Fibroblast of skin of right biceps (primary cell): ENCODE results near the gene EXOC6B.
"Not testable (repeated sequence)": the region's sequence is repeated elsewhere in the genome, so short reads cannot be mapped to it uniquely, and the experiment has no call there.

Source experiments
- DNase-seq: peaks from one replicate; pipeline ENCODE4 v3.0.0-alpha.2; 2013

The EXOC6B gene

DNA sequence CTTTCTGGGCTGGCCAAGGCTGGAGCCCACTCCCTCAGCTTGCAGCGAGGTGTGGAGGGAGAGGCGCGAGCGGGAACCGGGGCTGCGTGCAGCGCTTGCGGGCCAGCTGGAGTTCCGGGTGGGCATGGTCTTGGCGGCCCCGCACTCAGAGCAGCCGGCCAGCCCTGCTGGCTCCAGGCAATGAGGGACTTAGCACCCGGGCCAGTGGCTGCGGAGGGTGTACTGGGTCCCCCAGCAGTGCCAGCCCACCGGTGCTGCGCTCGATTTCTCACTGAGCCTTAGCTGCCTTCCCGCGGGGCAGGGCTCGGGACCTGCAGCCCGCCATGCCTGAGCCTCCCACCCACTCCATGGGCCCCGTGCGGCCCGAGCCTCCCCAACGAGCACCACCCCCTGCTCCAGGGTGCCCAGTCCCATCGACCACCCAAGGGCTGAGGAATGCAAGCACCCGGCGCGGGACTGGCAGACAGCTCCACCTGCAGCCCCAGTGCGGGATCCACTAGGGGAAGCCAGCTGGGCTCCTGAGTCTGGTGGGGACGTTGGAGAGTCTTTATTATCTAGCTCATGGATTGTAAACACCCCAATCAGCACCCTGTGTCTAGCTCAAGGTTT is 404.0 kb downstream of the EXOC6B start:
- not testable (repeated sequence) for DNase-seq

DNA sequence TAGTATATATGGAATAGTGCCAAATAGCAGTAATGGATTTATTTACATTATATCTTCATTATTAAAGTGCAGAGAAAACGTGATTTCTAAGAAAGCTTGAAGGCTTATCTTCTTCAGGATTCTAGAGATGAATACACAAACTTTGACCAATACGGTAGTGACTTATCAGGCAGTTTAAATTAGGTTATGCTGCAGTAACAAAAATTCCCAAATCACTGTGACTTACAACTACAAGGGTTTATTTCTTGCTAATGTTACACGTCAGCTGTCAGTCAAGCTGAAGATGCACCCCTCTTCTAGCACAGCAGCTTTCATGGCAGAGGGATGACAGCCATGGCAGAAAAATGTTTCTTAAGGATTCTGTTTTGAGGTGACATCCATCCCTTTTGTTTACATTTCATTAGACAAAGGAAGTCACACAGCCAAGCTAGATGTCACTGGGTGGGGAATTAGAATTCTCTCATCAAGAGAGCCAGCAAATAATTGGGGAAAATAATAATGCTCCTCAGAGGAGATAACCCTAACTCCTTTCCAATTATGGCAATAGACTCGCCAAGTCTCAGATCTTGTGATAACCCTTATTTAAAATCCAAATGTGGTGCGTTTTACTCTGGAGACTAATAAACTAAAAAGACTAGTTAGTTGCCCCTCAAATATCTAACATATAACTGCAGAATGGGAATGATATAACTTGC is 409.9 kb downstream of the EXOC6B start:
- DNase-seq, result no peak

DNA sequence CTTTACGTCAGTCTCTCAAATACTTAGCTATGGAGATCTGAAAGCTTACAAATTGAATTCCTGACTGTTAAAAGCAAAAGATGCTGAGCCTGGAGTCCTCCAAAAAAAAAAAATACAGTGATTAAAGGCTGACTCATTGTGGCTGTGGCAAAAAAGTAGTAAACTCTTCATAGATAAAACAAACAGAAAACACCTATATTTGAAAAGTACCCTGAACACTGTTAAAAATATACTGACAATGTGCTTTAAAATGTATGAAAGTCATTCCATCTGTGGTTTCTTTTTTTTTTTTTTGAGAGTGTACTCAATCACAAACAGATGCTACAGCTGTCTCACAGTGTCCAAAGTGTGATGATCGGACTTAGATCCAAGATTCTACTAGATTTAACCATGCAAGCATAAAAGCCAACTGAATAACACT is 410.6 kb downstream of the EXOC6B start:
- peak; percentile 62 for DNase-seq

DNA sequence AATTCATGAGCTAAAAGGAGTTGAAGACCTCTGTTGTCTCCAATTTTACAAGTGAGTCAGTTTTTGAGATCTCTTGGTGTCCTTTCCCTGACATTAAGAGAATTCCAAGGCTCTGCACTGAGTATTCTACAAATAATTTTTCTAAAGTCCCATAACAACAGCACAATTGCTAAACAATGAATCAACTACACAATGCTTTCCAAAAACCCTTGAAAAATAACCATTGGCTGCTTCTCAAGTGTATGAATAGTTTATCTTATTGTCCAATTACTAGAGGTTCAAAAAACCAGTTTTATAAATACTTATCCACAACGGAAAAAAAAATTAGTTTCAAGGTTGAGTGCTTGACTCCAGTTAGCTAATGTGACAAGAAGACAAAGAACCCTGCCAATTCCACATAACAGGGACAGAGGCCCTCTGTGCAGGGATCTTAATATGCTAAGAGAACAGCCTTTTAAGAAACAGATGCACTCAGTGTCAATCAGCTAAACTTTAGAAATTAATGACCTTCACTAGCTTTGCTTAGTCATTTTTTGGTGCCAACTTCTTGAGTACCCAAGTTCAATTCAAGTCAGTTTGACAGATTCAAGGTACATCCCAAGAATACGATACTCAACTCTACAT is 411.6 kb downstream of the EXOC6B start:
- DNase-seq, result peak; percentile 6

DNA sequence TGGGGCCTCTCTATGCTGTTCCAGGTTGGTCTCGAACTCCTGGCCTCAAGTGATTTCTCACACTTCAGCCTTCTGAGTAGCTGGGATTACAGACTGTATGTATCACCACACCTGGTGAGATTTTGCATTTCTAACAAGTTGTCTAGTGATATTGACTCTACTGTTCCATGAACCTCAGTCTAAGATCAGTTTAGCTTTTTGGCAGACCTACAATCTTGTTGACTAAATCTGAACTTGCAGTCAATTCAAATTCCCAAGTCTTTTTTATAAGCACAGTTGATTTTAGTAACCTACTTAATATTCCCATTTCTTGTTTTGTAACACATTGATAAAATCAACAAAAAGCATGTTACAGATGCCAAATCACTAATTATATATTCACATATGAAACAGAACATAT is 412.1 kb downstream of the EXOC6B start:
- DNase-seq, result no peak

DNA sequence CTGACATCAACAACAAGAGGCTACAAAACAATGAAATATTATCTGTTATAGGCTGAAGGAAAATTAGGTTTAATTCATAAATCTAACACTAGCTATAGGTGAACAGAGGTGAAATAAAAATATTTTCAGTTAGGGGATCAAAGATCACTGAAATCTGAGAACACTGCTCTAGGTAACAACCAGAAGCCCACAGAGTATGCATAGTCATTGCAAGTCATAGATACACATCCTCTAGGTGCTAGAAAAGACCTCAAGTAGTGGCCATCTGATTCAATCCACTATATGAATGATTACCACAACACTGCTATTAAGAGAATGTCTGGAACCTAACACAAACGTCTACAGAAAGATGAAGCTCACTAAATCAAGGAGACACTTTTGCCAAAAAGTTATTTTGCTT is 413.6 kb downstream of the EXOC6B start:
- no peak for DNase-seq

DNA sequence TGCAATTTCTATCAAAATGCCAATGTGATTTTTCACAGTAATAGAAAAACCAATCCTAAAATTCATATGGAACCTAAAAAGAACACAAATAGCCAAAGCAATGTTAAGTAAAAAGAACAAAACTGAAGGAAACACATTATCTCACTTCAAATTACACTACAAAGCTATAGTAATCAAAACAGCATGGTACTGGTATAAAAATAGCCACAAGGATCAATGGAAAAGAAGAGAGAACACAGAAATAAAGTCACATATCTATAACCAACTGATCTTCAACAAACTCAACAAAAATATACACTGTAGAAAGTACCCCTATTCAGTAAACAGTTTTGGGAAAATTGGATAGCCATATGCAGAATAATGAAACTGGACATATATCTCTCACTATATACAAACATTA is 426.0 kb downstream of the EXOC6B start:
- DNase-seq, result no peak

DNA sequence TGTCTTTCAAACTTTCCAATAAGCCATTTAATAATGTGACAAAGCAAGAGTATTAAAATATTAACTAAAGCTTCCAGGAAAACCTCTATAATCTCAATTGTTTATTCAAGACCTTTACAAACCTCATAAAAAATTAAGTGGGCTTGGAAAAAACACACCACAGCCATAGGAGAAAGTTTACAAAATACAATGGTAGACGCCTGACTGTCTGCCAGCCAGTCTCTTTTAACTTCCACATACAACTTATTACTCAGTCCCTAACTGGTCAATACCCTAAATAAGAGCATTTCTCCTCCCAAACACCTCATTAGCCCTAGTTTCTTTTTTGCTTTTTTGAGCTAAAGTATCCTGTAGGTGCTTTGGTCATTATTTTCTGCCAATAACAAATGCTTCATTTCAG is 430.7 kb downstream of the EXOC6B start:
- DNase-seq, result no peak

DNA sequence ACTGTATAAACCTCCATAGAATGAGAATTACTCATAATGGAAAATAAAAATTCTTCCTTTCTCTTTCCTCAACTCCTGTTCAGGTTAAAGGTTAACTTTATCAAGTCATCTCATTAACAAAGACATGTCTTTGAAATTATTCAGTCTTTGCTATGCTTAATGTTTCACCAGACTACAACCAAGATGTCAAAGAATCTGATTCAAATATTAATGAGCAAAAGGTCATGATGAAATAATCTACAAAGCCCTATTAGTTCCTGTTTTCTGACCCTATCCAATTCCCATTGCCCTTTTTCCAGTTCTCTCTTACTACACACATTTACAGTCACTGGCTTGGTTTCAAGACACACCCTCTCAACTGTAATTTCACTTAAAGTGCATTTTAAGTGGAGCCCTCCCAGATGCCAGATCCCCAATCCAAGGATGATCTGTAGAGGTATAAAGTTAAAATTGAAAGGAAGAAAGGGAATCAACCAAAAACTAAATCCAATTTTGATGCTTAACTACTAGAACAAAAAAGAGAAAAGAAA is 431.2 kb downstream of the EXOC6B start:
- no peak for DNase-seq

DNA sequence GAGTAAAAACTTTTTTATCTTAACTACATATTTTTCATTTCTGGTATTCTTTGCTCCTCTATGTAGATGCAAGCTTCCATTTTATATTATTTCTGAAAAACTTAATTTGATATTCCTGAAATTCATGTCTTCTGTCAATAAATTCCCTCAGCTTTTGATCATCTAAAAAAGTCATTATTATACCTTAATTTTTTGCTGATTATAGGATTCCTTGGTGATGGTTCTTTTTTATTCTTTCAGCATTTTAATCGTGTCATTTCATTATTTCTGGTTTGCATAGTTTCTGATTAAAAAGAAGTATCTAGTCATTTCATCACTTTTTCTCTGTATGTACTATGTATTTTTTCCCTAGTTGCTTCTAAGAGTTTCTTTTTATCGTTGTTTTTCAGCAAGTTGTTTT is 436.4 kb downstream of the EXOC6B start:
- no peak for DNase-seq

DNA sequence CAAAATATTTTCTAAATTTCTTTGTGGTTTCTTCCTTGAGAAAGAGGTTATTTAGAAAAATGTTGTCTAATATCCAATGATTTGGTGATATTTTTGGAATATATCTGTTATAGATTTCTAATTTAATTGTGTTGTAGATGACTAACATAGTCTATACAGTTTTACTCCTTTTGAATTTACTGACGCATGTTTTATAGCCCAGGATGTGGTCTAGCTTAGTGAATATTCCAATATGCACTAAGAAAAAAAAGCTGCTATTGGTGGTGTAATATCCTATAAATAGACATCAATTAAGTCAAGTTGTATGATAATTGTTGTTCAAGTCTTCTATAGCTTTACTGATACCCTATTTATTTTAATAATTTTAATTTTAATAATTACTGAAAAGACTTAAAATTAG is 437.6 kb downstream of the EXOC6B start:
- DNase-seq, result no peak

DNA sequence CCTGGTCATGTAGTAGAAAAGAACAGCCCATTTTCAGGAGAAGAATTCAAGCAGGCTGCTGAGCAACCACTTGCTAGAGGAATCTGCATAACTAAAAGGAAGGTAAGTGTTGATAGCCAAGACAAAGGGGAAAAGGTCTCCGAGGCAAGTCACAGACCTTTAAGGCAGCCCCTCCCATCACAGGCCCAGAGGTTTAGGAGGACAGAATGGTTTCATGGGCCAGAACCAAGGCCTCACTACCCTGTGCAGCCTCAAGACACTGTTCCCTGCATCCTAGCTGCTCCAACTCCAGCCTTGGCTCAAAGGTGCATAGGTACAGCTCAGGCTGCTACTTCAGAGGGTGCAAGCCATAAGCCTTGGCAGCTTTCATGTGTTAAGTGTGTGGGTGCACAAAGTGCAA is 439.5 kb downstream of the EXOC6B start:
- DNase-seq, result no peak

DNA sequence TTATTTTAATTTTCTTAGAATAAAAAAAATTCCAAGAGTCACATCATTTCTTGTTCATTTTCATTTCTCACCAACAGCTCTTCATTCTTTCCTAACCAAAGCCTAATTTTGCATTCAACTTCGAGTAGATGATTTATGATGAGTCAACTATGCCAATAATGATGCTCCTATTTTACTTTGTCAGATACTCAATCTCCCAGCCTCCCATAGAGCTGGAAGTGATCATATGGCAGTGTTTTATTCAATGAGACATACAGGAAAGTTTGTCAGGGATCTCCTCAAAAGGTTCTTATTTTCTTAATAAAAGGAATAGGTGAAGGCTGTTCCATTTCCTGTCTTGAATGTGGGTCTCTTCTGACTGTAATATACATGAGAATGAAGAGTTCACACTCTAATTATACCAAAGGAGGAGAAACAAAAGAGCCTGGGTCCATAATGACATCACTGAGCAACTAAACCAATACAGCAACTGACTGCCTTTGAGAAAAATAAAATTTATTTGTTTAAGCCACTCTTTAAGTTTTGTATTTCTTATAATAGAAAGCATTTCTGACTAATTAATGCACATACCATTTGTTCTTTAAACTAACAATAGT is 447.0 kb downstream of the EXOC6B start:
- DNase-seq, result peak; percentile 12

DNA sequence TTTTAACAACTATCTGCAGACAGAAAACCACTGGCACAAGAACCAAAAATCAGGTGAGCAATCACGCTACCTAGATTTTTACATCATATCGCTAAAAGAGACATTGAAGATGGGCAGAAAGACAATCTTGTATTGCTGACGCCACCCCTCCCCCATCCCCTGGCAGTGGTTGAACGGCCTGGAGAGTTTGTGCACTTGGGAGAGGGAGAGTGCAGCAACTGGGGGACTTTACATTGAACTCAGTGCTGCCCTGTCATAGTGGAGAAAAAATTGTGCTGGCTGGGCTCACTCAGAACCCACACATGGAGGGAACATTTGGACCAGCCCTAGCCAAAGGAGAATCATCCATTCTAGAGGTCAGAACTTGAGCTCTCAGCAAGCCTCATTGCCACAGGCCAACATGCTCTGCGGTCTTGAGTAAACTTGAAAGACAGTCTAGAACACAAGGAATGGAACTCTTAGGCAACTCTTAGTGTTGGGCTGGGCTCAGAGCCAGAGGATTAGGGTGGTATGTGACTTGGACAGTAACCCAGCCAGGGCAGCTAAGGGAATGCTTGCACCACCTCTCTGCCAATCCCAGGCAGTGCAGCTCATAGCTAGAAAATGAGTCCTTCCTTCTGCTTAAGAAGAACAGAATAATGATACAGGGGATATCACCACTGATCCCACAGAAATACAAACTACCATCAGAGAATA is 458.2 kb downstream of the EXOC6B start:
- DNase-seq, result peak; percentile 89

DNA sequence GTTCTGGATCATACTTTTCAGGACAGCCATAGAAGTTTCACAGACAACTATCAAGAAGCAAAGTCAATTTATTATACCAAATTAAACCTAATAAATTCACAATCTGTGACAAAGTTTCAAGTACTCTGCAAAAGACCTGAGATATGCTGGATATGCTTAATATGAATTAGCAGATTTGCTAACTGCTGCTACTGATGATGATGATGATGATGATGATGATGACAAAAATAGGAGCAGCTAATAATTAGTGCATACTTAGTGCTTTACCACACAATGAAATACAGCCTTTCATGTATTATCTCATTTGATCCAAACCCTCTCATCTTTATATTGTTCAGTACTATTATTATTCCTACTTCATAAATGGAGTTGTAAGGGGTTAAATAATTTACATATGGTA is 462.4 kb downstream of the EXOC6B start:
- DNase-seq, result no peak

DNA sequence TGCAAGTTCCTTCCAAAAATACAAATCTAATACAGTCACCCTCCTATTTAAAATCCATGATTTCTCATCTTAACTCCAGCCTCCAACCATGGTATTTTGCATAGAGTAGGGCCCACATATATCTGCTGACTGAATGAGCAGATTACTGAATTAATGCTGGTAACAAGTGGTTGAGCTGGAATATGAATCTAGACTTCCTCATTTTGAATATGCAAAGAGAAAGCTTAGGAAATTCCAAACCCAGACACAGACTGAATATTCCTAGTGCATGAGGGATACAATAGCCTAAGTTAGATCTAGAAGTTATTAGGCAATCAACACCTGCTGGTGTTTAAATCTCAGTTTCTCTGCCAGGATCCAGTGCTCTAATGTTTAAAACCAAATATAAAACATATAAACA is 463.1 kb downstream of the EXOC6B start:
- DNase-seq, result no peak

DNA sequence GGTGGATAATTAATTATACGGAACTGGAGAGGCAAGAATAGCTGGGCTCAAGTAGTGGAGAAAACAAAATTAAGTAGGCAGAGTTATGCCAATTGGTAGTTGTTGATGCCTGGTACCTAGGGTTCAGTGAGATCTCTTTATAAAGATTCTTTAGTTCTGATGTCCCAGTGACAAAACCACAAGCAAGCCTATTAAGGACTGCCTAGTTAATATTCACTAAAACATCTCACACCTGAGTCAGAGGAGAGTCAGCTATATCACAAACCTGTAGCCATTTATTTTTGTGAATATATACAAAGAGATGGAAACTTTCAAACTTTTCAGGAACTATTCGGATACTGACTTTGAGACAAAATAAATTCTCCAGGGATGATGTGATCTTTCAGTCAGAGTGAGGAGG is 464.3 kb downstream of the EXOC6B start:
- DNase-seq, result no peak

DNA sequence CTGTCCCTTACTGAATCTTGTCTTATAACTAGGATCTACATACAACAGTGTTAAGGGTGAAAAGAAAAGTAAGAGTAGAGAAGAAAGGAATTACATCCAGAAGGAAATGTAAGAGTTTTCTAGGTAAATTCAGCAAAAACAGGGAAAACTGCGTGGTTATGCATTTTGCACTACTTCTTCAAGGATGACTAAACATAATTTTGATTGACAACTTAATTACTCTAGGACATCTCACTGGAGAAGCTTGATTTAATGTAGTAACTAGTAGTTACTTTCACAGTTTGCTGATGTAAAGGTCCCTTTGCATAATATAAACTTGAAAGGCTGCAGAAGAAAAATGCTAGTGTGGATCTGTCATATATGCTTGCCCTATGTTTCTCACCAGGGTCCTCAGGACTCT is 464.8 kb downstream of the EXOC6B start:
- no peak for DNase-seq

DNA sequence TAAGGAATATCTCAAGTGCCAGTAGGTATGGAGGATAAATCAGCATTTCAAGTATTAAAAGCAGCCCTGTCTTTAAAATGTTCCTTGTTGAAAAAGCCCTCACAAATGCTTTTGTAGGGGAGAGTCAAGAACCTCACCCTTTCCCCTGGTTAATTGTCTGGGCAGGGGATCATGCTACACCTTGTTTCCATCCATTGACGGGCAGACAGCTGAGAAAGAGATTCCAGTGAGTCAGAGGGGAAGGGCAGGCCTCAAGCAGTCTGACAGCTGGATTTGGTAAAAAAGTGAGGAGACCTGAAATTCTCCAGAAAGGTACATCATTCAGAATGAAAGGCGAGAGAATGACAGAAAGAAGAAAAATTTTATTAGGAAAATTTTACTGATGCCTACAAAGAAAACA is 475.0 kb downstream of the EXOC6B start:
- no peak for DNase-seq

DNA sequence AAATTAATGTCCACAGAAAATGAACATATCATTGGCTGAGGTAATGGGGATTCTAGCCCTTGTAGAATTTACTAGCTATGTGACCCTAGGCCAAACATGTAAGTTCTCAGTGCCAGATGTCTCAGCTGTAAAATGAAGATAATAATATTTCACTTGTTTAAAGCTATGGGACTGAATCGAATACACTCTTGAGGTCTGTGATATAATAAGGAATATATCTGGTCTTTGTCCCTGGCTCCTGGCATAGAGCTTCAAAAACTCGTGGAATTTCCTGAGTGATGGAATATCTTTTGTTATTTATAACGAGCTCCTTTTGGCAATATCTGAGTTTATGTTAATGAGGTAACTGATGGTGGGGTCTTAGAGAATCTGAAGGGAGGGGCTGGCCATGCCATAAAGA is 476.8 kb downstream of the EXOC6B start:
- no peak for DNase-seq

DNA sequence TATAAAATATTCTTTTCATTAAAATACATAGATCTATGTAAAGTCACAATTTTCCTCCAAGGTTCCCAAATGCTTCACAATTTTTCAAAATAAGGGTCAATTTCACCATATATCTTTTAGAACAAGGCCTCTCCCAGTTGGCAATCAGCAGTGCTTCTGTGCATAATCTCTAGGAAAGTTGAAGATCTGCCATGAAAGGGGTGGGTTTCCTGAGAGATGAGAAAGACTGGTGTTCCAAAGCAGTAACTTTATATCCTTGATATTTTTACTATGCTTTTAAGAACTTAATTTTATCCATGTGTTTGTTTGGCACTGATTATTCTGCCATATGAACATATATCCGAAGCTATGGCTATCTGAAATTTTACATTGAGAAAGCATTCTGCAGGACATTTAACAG is 478.8 kb downstream of the EXOC6B start:
- no peak for DNase-seq

DNA sequence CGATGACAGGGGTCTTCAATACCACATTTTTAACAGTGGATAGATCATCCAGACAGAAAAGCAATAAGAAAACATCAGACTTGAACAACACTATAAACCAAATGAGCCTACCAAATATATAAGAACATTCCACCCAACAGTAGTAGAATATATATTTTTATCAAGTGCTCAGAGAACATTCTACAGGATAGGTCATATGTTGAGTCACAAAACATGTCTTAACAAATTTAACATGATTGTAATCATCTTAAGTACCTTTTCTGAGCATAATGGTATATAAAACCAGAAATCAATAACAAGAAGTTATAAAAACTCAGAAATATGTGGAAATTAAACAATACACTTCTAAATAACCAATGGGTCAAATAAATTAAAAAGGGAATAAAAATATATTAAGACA is 484.2 kb downstream of the EXOC6B start:
- no peak for DNase-seq

DNA sequence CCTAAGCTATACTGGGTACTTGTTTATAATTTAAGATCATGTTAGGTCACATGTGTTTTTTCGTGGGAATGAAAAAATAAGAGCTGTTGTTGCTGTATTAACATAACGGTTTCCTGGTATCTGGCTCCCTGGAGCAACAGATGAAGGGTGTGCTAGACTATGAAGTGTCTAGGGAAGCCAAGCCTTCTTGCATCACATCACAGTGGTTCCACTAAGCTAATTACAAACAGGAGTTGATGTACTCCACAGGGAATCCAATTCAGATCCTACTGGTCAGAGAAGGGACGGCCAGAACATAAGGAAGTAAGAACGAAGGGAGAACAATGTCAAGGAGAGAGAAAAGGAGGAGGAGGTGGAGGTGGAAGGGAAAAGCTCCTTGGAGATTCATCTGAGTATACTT is 485.2 kb downstream of the EXOC6B start:
- DNase-seq, result no peak
